ENCODE measurements around the gene FBRSL1.

Gene FBRSL1

GRCh38 chr12:132525833-132526455 lies 36.0 kb downstream of the FBRSL1 start:
- no peak for TF ChIP-seq CTCF (IDR thresholded peaks at IDR 0.05; ENCODE audit: low read depth, low read length)
- no peak for TF ChIP-seq MAX (IDR thresholded peaks at IDR 0.05; ENCODE audit: low read depth, low read length)
- no peak for TF ChIP-seq POLR2A (IDR thresholded peaks at IDR 0.05; ENCODE audit: extremely low read depth, insufficient read length)
- TF ChIP-seq MYC (IDR thresholded peaks at IDR 0.05; ENCODE audit: low read depth, low read length) = no peak
- no peak overlapping the region for H3K4me3 ChIP-seq (ENCODE audit: low read depth, low read length)
- no peak for DNase-seq (ENCODE audit: low read depth)

- TF ChIP-seq MAX (IDR thresholded peaks at IDR 0.05; ENCODE audit: low read depth, low read length) (no peak), POLR2A (IDR thresholded peaks at IDR 0.05; ENCODE audit: extremely low read depth, insufficient read length) (no peak), MYC (IDR thresholded peaks at IDR 0.05; ENCODE audit: low read depth, low read length) (no peak), CTCF (IDR thresholded peaks at IDR 0.05; ENCODE audit: low read depth, low read length) (no peak)
- no peak overlapping the region for H3K4me3 ChIP-seq (ENCODE audit: low read depth, low read length)
- no peak for DNase-seq (ENCODE audit: low read depth)
Observed at GRCh38 chr12:132527186-132527882, 37.4 kb downstream of the FBRSL1 start.

- TF ChIP-seq MAX (IDR thresholded peaks at IDR 0.05; ENCODE audit: low read depth, low read length) = no peak
- TF ChIP-seq CTCF (IDR thresholded peaks at IDR 0.05; ENCODE audit: low read depth, low read length) = no peak
- TF ChIP-seq POLR2A (IDR thresholded peaks at IDR 0.05; ENCODE audit: extremely low read depth, insufficient read length) = no peak
- no peak for TF ChIP-seq MYC (IDR thresholded peaks at IDR 0.05; ENCODE audit: low read depth, low read length)
- no peak for DNase-seq (ENCODE audit: low read depth)
- H3K4me3 ChIP-seq (ENCODE audit: low read depth, low read length) = no peak overlapping the region
Observed at GRCh38 chr12:132527883-132528264, 37.9 kb downstream of the FBRSL1 start.

- DNase-seq (ENCODE audit: low read depth) = no peak
- TF ChIP-seq POLR2A (IDR thresholded peaks at IDR 0.05; ENCODE audit: extremely low read depth, insufficient read length) (no peak), MAX (IDR thresholded peaks at IDR 0.05; ENCODE audit: low read depth, low read length) (no peak), CTCF (IDR thresholded peaks at IDR 0.05; ENCODE audit: low read depth, low read length) (no peak), MYC (IDR thresholded peaks at IDR 0.05; ENCODE audit: low read depth, low read length) (no peak)
Observed at GRCh38 chr12:132528564-132529106, 38.7 kb downstream of the FBRSL1 start.

GRCh38 chr12:132529156-132529839 lies 39.3 kb downstream of the FBRSL1 start:
- no peak overlapping the region for H3K4me3 ChIP-seq (ENCODE audit: low read depth, low read length)
- TF ChIP-seq POLR2A (IDR thresholded peaks at IDR 0.05; ENCODE audit: extremely low read depth, insufficient read length) (no peak), CTCF (IDR thresholded peaks at IDR 0.05; ENCODE audit: low read depth, low read length) (no peak), MYC (IDR thresholded peaks at IDR 0.05; ENCODE audit: low read depth, low read length) (no peak)
- DNase-seq (ENCODE audit: low read depth) = no peak

More at GRCh38 chr12:132528564-132529106, 38.7 kb downstream of the FBRSL1 start:
- no peak overlapping the region for H3K4me3 ChIP-seq (ENCODE audit: low read depth, low read length)
